C4-2B (cell line): ENCODE results near the gene HDAC4.

Experiments used
- CTCF ChIP-seq: fragments of 450-650 bp; conservative IDR thresholded peaks from 2 replicates; pipeline ENCODE4 v1.5.1; 2017; ENCODE audit warnings: mild to moderate bottlenecking
- ZFX ChIP-seq: fragments of 450-650 bp; IDR thresholded peaks from 2 replicates; pipeline ENCODE4 v1.6.1; 2017

- TF ChIP-seq CTCF (no peak), ZFX (no peak)
These were observed 287.6 kb downstream of the HDAC4 start for GRCh38 chr2:239113171-239113570.
